ENCODE results near the gene BAIAP2L1.
A peak's percentile ranks its signal among the peaks of the same experiment; 100 is the strongest.

DNA sequence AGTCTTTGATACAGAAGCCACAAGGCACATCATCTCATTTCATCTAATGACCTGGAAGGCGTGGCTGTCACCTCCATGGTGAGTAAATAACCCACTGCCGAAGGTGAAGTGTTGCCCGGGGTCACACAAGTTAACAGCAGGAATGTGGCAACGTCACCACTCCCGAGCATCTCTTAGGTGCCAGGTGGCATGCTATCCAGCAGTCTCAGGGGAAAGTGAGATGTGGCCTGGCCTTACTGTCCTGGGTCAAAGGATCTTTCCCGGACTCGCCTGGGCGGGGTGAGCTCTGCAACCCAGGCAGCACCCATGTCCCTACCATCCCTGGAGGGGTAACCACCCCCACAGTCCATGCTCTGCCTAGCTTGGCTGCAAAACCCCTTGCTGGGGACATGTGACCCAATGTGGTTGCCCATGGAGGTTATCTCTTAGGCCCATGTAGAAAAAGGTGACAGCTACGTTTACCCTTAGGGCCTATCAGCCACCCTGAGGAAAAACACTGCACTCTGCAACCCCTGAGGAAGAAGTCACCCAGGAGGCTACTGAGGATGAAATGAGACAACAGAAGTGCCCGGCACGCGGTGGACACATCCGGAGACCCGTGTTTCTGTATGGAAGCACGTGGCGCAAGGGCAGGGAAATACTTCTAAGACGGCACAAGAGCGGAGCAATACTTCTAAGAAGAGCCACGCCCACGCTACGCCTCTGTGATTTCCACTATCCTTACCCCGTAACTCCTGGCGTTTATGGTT is 52.0 kb downstream of the BAIAP2L1 start:
- TF ChIP-seq CTCF (IDR thresholded peaks at IDR 0.05) (no peak), POLR2AphosphoS5 (IDR thresholded peaks at IDR 0.05) (peak in 2 of 3 donors; percentile 14 to 19)

Data from transverse colon (tissue), 4 donors.